Large intestine (tissue), 3 donors: ENCODE results near the gene XCR1. TPM values are rescaled to one million over a fixed set of nuclear protein-coding genes. Genes with fewer than 3 reads are reported as not detected.

Experiments used
- DNase-seq, 2 donors: peaks; one replicate each; pipeline versions ENCODE4 v3.0.0 to v3.0.0-alpha.2; 2013
- H3K27ac ChIP-seq: one replicate; pipeline ENCODE4 v1.5.1; 2013; ENCODE audit warnings: low read length
- H3K27me3 ChIP-seq: 2 replicates; pipeline ENCODE4 v1.6.1; 2013; ENCODE audit warnings: low read length; ENCODE audit not compliant: control insufficient read depth, insufficient read depth
- H3K36me3 ChIP-seq: 2 replicates; pipeline ENCODE4 v1.6.1; 2013; ENCODE audit warnings: low read length; ENCODE audit not compliant: control insufficient read depth, insufficient read depth
- H3K4me1 ChIP-seq: one replicate; pipeline ENCODE4 v1.6.1; 2013; ENCODE audit warnings: low read length; ENCODE audit not compliant: control insufficient read depth, insufficient read depth
- H3K4me3 ChIP-seq: one replicate; pipeline ENCODE4 v1.5.1; 2013; ENCODE audit warnings: low read length
- H3K9me3 ChIP-seq: one replicate; pipeline ENCODE4 v1.6.1; 2013; ENCODE audit warnings: mild to moderate bottlenecking, low read depth, low read length, moderate library complexity; ENCODE audit not compliant: control insufficient read depth
- WGBS: methylation state at CpG from one replicate; pipeline ENCODE4 v1.1.5; 2013; ENCODE audit warnings: low lambda C conversion rate; ENCODE audit not compliant: insufficient coverage; 5-methylcytosine and 5-hydroxymethylcytosine counted together
- polyA plus RNA-seq: library from polyadenylated mRNA; unstranded; fragments of 120-200 nt; gene quantifications from one replicate; pipeline ENCODE4 v1.2.1, GENCODE V29; 2013

The XCR1 gene
- polyA plus RNA-seq, 1 donor, result 1.2 TPM

DNA sequence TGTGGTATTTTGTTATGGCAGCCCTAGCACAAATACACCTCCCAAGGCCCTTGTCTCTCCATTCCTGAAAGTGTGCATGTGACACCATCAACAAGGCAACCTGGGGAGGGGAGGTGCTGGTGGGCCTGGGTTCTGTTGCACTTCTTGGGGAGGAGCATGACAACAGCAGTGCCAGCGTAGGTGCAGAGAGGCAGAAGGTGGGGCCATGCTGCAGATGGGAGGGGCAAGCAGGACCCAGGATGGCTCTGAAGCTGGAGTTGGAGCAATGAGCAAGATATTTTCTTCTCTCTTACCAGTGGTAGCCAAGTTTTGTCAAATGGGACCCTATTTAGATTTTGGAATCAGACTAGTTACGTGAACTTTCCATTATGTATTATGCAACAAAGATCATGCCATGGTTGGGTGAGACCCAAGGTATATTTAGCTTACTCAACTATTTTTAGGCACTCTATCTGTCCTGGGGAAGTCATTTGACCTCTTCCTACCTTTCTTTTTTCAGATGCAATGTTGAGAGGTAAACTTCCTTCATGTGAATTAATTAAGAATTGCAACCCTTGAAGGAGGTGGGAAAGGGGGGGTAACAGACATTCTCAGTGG lies 35.1 kb downstream of the XCR1 start:
- H3K4me1 ChIP-seq, result peaks cover 14% of the 10 kb centered on the region

DNA sequence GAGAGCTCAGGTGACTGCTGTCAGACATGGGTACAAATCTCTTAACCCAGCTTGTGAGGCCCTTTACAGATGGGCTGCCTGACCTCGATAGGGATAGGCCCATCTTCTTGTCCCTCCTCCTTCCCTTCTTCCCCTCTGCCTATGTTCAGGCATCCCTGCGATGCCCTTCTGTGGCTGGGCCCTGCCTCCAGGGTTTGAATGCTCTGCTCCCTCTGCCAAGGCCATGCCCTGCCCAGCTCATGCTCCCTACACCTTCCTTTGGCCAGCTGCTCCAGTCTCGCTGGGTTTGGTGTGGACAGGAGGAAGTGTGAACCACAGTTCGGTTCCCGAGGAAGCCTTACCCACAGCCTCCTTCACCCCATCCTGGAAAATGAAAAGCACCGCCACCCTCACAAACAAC lies 35.9 kb downstream of the XCR1 start:
- Histone ChIP-seq H3K36me3 (no peaks in the 10 kb centered on the region), H3K4me3 (no peak overlapping the region), H3K4me1 (peaks cover 23% of the 10 kb centered on the region), H3K9me3 (no peaks in the 10 kb centered on the region), H3K27ac (no peak overlapping the region), H3K27me3 (no peaks in the 10 kb centered on the region)
- no CpG with 5 or more reads among the region's 6 CpGs for WGBS
- DNase-seq, result no peak

More for the DNA sequence above, 35.1 kb downstream of the XCR1 start:
- no peaks in the 10 kb centered on the region for H3K27me3 ChIP-seq
- 100% methylated on average over 1 of the region's 2 CpGs for WGBS
- H3K27ac ChIP-seq, result no peak overlapping the region
- H3K36me3 ChIP-seq, result no peaks in the 10 kb centered on the region
- H3K9me3 ChIP-seq, result no peaks in the 10 kb centered on the region
- no peak overlapping the region for H3K4me3 ChIP-seq
- DNase-seq, result no peak

DNA sequence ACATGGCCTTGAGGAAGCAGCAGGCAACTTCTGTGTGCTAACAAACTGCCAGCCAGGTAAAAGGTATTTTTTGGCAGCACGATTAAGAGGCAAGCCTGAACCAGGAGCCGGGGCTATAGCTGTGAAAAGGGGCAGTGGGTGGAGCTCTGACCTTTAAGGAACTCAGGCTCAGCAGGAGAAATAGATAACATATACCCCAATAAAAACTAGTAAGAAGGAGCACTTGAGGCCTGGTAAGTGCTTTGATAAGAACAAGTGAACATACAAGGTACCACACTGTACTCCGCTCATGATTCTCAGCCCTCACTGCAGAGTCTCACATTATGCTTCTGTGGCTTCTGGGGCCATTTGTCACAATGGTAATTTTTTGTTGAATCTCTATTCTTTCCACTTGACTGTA lies 37.1 kb downstream of the XCR1 start:
- H3K27me3 ChIP-seq, result no peaks in the 10 kb centered on the region
- no peaks in the 10 kb centered on the region for H3K9me3 ChIP-seq
- H3K4me3 ChIP-seq, result no peak overlapping the region
- peaks cover 33% of the 10 kb centered on the region for H3K4me1 ChIP-seq
- H3K27ac ChIP-seq, result no peak overlapping the region
- no CpG with 5 or more reads among the region's 3 CpGs for WGBS
- no peaks in the 10 kb centered on the region for H3K36me3 ChIP-seq
- no peak for DNase-seq

DNA sequence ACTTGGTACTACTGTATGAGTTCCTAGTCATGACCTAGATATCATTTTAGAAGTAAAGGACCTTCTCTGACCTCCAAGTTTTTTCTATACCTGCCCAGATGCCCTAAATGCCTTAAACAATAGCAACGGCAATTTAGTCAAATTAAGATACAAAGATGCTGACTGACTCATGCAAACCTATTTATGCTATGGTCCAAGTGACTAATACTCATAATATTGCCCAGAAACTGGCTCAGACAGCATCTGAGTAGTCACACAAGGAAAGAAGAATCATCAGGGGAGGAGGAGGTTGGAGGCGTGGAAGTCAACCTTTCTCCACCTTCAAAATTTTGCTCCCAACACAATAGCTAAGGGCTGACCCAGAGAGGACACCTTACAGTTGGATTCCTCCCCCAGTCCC lies 38.5 kb downstream of the XCR1 start:
- Histone ChIP-seq H3K27me3 (no peaks in the 10 kb centered on the region), H3K4me1 (peaks cover 41% of the 10 kb centered on the region), H3K36me3 (peaks cover 8% of the 10 kb centered on the region), H3K4me3 (no peak overlapping the region), H3K9me3 (no peaks in the 10 kb centered on the region), H3K27ac (peak overlapping the region; percentile 6)
- no CpG with 5 or more reads among the region's 2 CpGs for WGBS
- no peak for DNase-seq

DNA sequence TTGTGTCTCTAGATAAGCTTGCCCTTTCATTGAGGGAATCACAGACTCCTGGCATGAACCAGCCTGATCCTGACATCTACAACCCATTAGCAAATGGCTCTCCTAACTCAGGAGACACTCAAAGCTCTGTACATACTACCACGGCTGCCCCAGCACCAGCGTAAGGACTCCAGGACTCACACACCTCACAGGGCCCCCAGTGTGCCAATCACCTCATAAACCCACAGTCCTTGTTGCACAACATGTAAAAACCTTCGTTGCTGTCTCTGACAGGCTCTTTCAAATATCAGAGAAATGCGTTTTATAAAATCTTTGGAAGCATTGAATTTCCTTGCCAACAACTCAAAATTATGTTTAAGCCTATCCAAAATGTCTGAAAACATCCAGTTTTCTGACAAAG lies 38.9 kb downstream of the XCR1 start:
- peaks cover 45% of the 10 kb centered on the region for H3K4me1 ChIP-seq
- DNase-seq, result peak; percentile 54 to 66
- WGBS, result 92% methylated on average over 2 of the region's 4 CpGs
- H3K27ac ChIP-seq, result peak overlapping the region; percentile 22
- H3K4me3 ChIP-seq, result no peak overlapping the region
- H3K9me3 ChIP-seq, result no peaks in the 10 kb centered on the region
- H3K27me3 ChIP-seq, result no peaks in the 10 kb centered on the region
- peaks cover 13% of the 10 kb centered on the region for H3K36me3 ChIP-seq

DNA sequence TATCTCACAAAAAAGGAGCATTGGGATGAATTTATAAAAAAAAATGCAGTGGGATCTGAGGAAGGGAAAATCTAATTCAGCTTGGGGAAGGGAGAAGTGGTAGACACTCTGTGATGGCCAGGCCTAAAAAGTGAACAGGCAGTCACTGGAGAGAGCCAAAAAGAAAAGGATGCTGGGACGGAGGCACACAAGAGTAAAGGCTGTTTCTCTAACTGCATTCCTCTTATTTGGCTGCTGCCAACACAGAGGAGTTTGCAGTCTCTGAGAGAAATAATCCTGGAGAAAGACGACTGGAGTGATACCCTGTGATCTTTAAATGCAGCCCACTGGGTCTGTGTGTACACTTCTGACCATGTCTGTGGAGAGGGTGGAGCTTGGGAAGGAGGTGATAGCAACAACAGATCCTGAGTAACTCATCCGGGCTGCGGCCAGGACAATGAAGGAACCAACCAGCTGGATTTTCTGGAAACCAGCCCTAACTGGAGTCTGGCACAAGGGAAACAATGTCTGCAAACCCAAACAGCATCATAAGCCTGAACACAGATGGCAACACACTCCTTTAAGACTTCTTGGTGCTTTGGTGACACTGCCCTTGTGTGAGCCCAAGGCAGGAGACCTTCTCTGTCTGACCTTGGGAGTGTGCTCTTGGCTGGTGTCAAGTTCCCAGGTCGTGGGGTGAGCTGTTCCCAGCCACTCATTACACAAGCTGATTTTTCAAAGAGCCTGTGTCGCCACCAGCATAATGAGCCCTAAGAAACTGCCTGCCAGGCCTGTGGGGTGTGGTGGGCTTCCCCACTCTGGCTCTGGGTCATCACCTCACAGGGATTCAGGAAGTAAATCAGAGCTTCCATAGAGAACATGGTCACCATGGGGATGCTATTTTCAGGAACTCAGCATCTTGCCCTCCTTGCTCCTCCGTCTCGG lies 39.7 kb downstream of the XCR1 start:
- no CpG with 5 or more reads among the region's 8 CpGs for WGBS
- Histone ChIP-seq H3K4me3 (no peak overlapping the region), H3K36me3 (peaks cover 20% of the 10 kb centered on the region), H3K9me3 (no peaks in the 10 kb centered on the region), H3K27me3 (no peaks in the 10 kb centered on the region), H3K4me1 (peaks cover 45% of the 10 kb centered on the region), H3K27ac (peak overlapping the region; percentile 51)
- DNase-seq, result no peak

DNA sequence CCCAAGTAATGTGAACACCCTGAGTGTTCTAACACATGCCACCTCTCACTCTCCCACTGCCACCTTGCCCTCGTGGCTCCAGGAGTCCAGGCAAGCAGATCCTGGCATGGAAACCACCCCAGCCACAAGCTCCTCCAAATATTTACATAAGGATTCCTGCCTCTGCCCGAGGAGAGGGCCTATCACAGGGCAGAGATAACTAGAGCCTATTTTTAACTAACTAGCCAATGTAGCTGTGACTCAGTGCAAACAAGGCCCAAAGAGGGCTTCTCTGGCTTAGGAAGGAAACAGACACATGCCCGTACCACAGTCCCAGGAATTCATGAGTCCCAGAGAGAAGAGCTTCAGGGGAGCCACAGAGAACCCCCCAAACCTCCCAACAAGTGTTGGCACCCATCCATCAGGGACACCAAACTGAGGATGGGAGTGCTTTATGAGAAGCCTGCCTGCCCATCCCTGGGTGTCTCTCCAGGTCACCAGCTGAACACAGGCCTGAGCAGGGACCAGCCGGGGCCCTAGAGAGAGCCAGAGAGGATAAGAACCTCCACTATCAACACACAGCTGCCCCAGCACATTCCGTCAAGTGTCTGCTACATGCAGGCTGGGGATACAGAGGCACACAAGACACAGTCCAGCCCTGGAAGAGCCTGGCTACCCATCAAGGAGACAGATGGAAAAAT lies 40.8 kb downstream of the XCR1 start:
- H3K4me3 ChIP-seq, result no peak overlapping the region
- no CpG with 5 or more reads among the region's 5 CpGs for WGBS
- H3K27me3 ChIP-seq, result no peaks in the 10 kb centered on the region
- peaks cover 31% of the 10 kb centered on the region for H3K36me3 ChIP-seq
- peak in 1 of 2 donors; percentile 44 for DNase-seq
- no peaks in the 10 kb centered on the region for H3K9me3 ChIP-seq
- peaks cover 45% of the 10 kb centered on the region for H3K4me1 ChIP-seq
- peak overlapping the region; percentile 51 for H3K27ac ChIP-seq

DNA sequence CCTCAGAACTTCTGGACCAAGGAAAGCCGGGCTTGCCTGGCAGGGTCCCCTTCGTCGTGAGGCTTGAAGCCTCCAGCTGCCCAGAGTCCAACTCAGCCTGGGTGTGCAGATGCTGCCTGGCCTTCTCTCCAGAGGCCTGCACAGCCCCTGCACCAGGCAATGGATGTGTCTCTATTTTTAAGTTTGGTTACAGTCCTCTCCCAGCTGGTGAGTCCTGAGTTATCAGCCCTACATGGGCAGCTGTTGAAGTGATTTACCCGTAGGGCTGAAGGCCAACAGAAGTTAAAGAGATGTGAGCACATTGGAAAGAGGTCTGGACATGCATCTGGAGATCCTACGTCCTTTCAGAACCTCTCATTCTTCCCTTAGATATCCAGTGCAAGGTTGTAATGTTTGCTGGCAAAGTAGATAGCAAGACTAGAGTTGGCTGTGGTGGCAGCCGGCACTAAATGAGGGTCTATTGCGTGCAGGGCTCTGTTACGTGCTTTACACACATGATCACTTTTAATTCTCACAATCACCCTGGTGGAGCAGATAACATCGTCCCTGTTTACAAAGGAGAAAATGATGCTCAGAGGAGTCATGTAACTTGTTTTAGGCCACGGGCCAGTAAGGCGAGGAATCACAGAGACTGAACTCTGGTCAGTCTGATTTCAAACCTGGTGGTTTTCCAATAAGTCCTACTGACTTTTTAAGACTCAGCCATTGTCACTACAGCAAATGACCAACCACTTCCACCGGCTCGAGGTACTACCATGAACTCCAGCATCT lies 41.6 kb downstream of the XCR1 start:
- WGBS, result no CpG with 5 or more reads among the region's 13 CpGs
- H3K27me3 ChIP-seq, result no peaks in the 10 kb centered on the region
- no peak overlapping the region for H3K27ac ChIP-seq
- H3K9me3 ChIP-seq, result no peaks in the 10 kb centered on the region
- peaks cover 39% of the 10 kb centered on the region for H3K36me3 ChIP-seq
- H3K4me3 ChIP-seq, result no peak overlapping the region
- H3K4me1 ChIP-seq, result peaks cover 45% of the 10 kb centered on the region
- DNase-seq, result no peak

DNA sequence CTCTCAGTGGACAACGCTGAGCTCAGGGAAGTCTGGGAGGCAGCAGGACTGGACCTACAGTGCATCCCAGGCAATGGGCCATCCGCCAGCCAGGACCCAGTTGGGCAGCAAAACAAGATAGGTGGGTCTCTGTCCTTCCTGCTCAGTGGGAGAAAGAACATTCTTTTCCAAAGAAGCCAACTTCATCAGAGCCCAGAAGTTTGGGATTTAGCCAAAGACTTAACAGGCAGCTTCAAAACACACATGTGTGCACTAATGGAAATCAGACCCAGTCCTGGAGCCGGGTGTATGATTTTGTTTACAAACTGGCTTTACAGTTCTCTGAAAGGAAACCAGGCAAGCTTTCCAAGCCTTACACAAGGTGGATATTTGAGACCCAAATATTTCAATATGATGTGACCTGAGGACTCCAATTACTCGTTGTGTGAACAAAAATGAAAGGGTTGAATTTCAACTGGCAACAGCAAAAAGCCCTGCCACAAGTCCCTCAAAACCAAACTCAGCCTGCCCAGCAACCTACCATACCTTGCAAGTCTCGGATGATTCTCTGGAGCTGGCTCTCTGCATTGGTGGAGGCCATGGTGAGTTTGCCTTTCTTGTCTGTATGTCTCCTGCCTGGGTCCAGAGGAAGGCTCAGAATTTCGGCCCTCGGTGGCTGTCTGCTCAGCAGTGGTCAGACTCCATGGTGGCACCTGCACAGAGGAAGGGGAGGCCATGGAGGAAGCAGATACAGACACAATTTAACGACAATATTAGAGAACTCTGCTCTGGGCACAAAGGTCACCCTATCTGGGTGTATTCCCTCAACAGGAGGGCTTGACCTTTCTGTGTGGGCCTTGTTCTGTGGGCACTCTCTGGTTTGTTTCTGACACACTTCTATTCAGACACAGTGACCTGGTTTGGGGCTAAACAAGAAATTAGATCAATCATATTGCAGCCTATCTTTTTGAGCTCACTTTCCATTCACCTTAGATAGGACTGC lies 42.7 kb downstream of the XCR1 start:
- H3K4me3 ChIP-seq, result no peak overlapping the region
- peaks cover 46% of the 10 kb centered on the region for H3K36me3 ChIP-seq
- H3K4me1 ChIP-seq, result peaks cover 45% of the 10 kb centered on the region
- no peaks in the 10 kb centered on the region for H3K27me3 ChIP-seq
- DNase-seq, result no peak
- no CpG with 5 or more reads among the region's 8 CpGs for WGBS
- peak overlapping the region; percentile 3 for H3K27ac ChIP-seq
- no peaks in the 10 kb centered on the region for H3K9me3 ChIP-seq
